A549 (cell line): Measurements from ENCODE around the gene CFAP46. TPM values are rescaled to one million over a fixed set of nuclear protein-coding genes. Genes with fewer than 3 reads are reported as not detected.

Experiments
- ATAC-seq, 2 experiments: fragments of 200-7000 bp in 1 of 2; fragments of >200 bp in 1 of 2; cut with Nextera tagmentation in 1 of 2; cut with Tn5 transposase in 1 of 2; 3 replicates each; pipeline versions ENCODE4 v1.8.0 to v1.9.1; 2018 to 2020; ENCODE audit warnings: mild to moderate bottlenecking in 1 of 2, moderate library complexity in 1 of 2
- CTCF ChIA-PET: fragments of 300-600 bp; sonication (Branson Sonifier 250); formaldehyde crosslinking; extraction: SDS; loops from one replicate; lab custom pipeline; 2021; ENCODE audit warnings: antibody characterized with exemption, inconsistent platforms; lab: Yijun Ruan, JAX
- POLR2A ChIA-PET: fragments of 350-600 bp; formaldehyde crosslinking; extraction: SDS; loops from one replicate; lab custom pipeline; 2021; ENCODE audit warnings: antibody characterized with exemption, inconsistent platforms; lab: Yijun Ruan, JAX
- DNase-seq, 2 experiments: peaks; one replicate each; pipeline versions ENCODE4 v3.0.0 to v3.0.0-alpha.2; 2011 to 2016; ENCODE audit warnings: low read depth in 1 of 2, low spot score in 1 of 2
- FAIRE-seq: peaks from 2 replicates; lab custom pipeline; 2011; peaks lifted over from hg19 to GRCh38; lab: Jason Lieb, UNC
- H3K27ac ChIP-seq, 2 experiments: fragments of >200 bp; sonication (Bioruptor Twin); formaldehyde crosslinking; 3 replicates each; pipeline ENCODE4 v1.5.1; 2016 to 2017
- H3K4me1 ChIP-seq: fragments of >200 bp; sonication (Bioruptor Twin); formaldehyde crosslinking; 3 replicates; pipeline ENCODE4 v1.6.1; 2016
- H3K4me2 ChIP-seq: fragments of >200 bp; sonication (Bioruptor Twin); formaldehyde crosslinking; 3 replicates; pipeline ENCODE4 v1.6.1; 2016
- H3K4me3 ChIP-seq: fragments of >200 bp; sonication (Bioruptor Twin); formaldehyde crosslinking; 3 replicates; pipeline ENCODE4 v1.5.1; 2016
- H3K9me3 ChIP-seq: fragments of >200 bp; sonication (Bioruptor Twin); formaldehyde crosslinking; 3 replicates; pipeline ENCODE4 v1.6.1; 2016
- BCL3 ChIP-seq: fragments of >200 bp; sonication (Bioruptor Twin); formaldehyde crosslinking; IDR thresholded peaks from 3 replicates; pipeline ENCODE4 v1.6.1; 2016
- CBX8 ChIP-seq: fragments of 200-600 bp; sonication (generic); IDR thresholded peaks from 2 replicates; pipeline ENCODE4 v1.6.1; 2016
- CEBPB ChIP-seq, 2 experiments: fragments of >200 bp in 1 of 2; sonication (Bioruptor Twin) in 1 of 2; formaldehyde crosslinking in 1 of 2; IDR thresholded peaks; 2 replicates each; pipeline ENCODE4 v1.6.1; 2012 to 2016
- EHF ChIP-seq: fragments of 250-450 bp; sonication (Bioruptor Pico); IDR thresholded peaks from 2 replicates; pipeline ENCODE4 v1.5.0; 2020; ENCODE audit warnings: mild to moderate bottlenecking
- EHMT2 ChIP-seq: fragments of 200-600 bp; sonication (generic); IDR thresholded peaks from 2 replicates; pipeline ENCODE4 v1.6.1; 2016; ENCODE audit warnings: antibody characterized with exemption, low read depth, mild to moderate bottlenecking, moderate library complexity
- ESRRA ChIP-seq: fragments of 150-350 bp; IDR thresholded peaks from 2 replicates; pipeline ENCODE4 v1.6.1; 2014; ENCODE audit warnings: mild to moderate bottlenecking, low read length, borderline replicate concordance
- FOXS1 ChIP-seq: fragments of 250-450 bp; sonication (Bioruptor Pico); IDR thresholded peaks from 2 replicates; pipeline ENCODE4 v1.5.0; 2020; ENCODE audit warnings: mild to moderate bottlenecking, moderate library complexity
- HEYL ChIP-seq: fragments of 250-450 bp; sonication (Bioruptor Pico); IDR thresholded peaks from 2 replicates; pipeline ENCODE4 v1.8.0; 2021; ENCODE audit warnings: mild to moderate bottlenecking, moderate library complexity
- HMGXB4 ChIP-seq: fragments of 250-450 bp; sonication (Bioruptor Pico); IDR thresholded peaks from 2 replicates; pipeline ENCODE4 v1.5.0; 2021; ENCODE audit warnings: mild to moderate bottlenecking, moderate library complexity, borderline replicate concordance
- HOXA7 ChIP-seq: fragments of 250-450 bp; sonication (Bioruptor Pico); IDR thresholded peaks from 2 replicates; pipeline ENCODE4 v1.5.0; 2020; ENCODE audit warnings: mild to moderate bottlenecking, moderate library complexity
- JUNB ChIP-seq: fragments of >200 bp; sonication (Bioruptor Twin); formaldehyde crosslinking; IDR thresholded peaks from 2 replicates; pipeline ENCODE4 v1.6.1; 2016
- MAFK ChIP-seq: fragments of 450-650 bp; IDR thresholded peaks from 2 replicates; pipeline ENCODE4 v1.6.1; 2014; ENCODE audit not compliant: partially characterized antibody
- NPAS2 ChIP-seq: fragments of 250-450 bp; sonication (Bioruptor Pico); IDR thresholded peaks from 2 replicates; pipeline ENCODE4 v1.8.0; 2022; ENCODE audit warnings: mild to moderate bottlenecking, moderate library complexity, borderline replicate concordance
- POLR2AphosphoS2 ChIP-seq: conservative IDR thresholded peaks from 2 replicates; pipeline ENCODE4 v1.6.1; 2012; ENCODE audit warnings: low read length, improper control_type of control experiment, inconsistent platforms
- SREBF2 ChIP-seq: fragments of 450-650 bp; IDR thresholded peaks from 2 replicates; pipeline ENCODE4 v1.6.1; 2014; ENCODE audit warnings: mild to moderate bottlenecking, moderate library complexity
- USF2 ChIP-seq: fragments of 450-650 bp; IDR thresholded peaks from 2 replicates; pipeline ENCODE4 v1.6.1; 2014; ENCODE audit warnings: antibody characterized with exemption
- ZSCAN20 ChIP-seq: fragments of 250-450 bp; sonication (Bioruptor Pico); IDR thresholded peaks from 2 replicates; pipeline ENCODE4 v1.8.0; 2022; ENCODE audit warnings: mild to moderate bottlenecking, moderate library complexity
- WGBS: methylation state at CpG from one replicate; pipeline ENCODE4 v1.1.6; 2017; ENCODE audit errors: missing lambda C conversion rate; 5-methylcytosine and 5-hydroxymethylcytosine counted together
- polyA plus RNA-seq, 4 experiments: library from polyadenylated mRNA; depleted of rRNA in 3 of 4; stranded (reverse); fragments of >200 nt; fragmentation: RNase III in 1 of 4; extraction: RNeasy Plus Mini Kit Qiagen cat#74134 plus additional on column Dnase treatment in 1 of 4; gene quantifications; 2 replicates in 3 of 4; 3 replicates in 1 of 4; pipeline ENCODE4 v1.2.3, GENCODE V29; 2011 to 2017
- TF ChIP-seq, protein P1 (sequence below): fragments of 200-600 bp; sonication (generic); IDR thresholded peaks from 2 replicates; pipeline ENCODE4 v1.6.1; 2016; ENCODE audit warnings: antibody characterized with exemption, mild to moderate bottlenecking, moderate library complexity
- TF ChIP-seq, protein P2 (sequence below): fragments of 150-350 bp; IDR thresholded peaks from 2 replicates; pipeline ENCODE4 v1.6.1; 2014; ENCODE audit warnings: low read depth, mild to moderate bottlenecking, low read length
- TF ChIP-seq, protein P3 (sequence below): IDR thresholded peaks from 2 replicates; pipeline ENCODE4 v1.6.1; 2012
- TF ChIP-seq, protein P4 (sequence below): fragments of >200 bp; sonication (Bioruptor Twin); formaldehyde crosslinking; IDR thresholded peaks from 2 replicates; pipeline ENCODE4 v1.6.1; 2016

CFAP46 gene
- polyA plus RNA-seq, 2 of the 4 experiments (the other 2 are of a cell fraction) = 0.88 to 1.8 TPM

DNA sequence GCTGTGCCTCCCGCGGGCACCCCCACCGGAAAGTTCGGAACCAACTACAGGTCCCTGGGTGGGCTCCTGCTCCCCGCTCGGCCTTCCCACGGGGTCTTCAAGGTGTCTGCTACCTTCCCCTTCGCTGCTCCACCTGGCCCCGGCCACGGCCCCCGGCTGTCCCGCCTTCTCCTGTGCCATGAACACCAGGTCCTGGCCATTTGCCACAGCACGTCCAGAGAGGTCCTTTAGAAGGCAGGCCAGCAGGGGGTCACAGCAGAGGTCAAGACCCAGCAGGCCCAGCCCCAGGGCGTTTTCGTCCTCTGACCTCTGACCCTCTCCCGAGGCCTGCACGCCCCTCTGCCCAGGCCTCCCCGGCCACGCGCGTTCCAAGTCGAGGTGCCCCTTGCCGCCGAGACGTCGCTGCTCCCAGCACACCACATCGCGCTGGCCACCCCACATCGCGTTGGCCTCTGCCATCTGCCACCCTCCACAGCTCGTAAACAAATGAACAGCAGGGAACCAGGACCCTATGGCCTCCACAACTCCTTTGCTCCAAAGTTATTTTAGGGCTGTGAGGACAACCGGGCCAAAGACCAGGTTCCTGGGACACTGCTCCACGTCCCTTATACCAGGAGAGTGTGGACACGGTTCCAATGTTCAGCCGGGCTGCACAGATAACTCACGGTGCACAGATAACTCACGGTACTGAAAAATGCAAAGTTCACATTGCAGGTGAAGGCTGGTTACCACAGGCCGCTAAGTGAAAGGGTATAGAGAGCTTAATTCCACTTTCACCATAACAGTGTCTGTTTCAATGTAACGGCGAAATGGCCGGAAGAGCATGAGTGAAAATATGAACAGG lies 74.3 kb downstream of the CFAP46 start:
- Histone ChIP-seq H3K9me3 (peaks cover 8% of the 10 kb centered on the region; the same call in 1 of the 3 replicates), H3K4me3 (no peak overlapping the region), H3K27ac (no peak overlapping the region), H3K4me2 (no peak overlapping the region), H3K4me1 (no peaks in the 10 kb centered on the region)
- FAIRE-seq (no peak), ATAC-seq (no peak), DNase-seq (no peak)
- no peak for TF ChIP-seq BCL3
- no peak for TF ChIP-seq CEBPB (IDR thresholded peaks at IDR 0.05)
- no peak for TF ChIP-seq NPAS2 (CRISPR knock-in tag)
- WGBS = 63% methylated on average over 35 of the region's 41 CpGs
- ChIA-PET POLR2A (no interaction called here), CTCF (interaction anchor here (1.4 kb wide), 1 partner anchor 17 kb away, joined by 3 read pairs; no protein-coding TSS in a partner anchor)

DNA sequence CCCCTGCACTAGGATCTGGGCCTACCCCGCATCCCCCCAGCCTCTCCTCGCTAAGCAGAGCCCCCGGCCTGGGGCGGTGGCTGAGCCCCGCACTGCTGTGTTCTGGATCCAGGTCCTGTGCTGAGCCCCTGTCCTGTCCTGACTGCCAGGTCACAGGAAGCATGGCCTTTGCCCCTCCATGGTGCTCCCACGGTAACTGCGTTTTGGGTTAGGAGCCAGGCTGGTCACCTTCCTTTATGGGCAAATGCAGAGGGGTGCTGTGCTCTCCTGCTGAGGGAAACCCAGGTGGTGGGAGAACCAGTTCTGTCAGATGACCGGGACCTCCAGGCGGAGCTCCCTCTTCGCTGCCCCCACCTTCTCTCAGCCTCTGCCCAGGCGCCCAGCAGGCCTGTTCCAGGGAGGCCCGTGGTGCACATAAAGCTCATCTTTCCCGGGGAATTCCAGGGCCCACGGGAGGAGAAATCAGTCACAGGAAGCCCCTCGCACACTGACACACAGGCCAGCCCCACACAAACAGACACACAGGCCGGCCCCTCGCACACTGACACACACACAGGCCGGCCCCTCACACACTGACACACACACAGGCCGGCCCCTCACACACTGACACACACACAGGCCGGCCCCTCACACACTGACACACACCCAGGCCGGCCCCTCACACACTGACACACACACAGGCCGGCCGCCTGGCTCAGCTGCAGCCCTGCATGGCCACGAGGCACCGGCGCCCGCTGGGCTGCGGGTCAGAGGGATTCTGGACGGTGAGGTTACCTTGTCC lies 75.6 kb downstream of the CFAP46 start:
- ATAC-seq (no peak), FAIRE-seq (no peak), DNase-seq (no peak)
- Histone ChIP-seq H3K27ac (no peak overlapping the region), H3K4me2 (no peak overlapping the region), H3K4me1 (no peaks in the 10 kb centered on the region), H3K4me3 (no peak overlapping the region), H3K9me3 (peaks cover 8% of the 10 kb centered on the region; the same call in 1 of the 3 replicates)
- ChIA-PET CTCF (interaction anchor here (1.4 kb wide), 1 partner anchor 18 kb away, joined by 3 read pairs; no protein-coding TSS in a partner anchor), POLR2A (no interaction called here)
- 67% methylated on average over 11 of the region's 29 CpGs for WGBS
- TF ChIP-seq CBX8 (no peak), FOXS1 (CRISPR knock-in tag) (no peak), ZSCAN20 (CRISPR knock-in tag) (no peak), HEYL (CRISPR knock-in tag) (no peak), JUNB (no peak), EHF (CRISPR knock-in tag) (no peak), ESRRA (no peak), HMGXB4 (no peak), HOXA7 (CRISPR knock-in tag) (no peak), EHMT2 (no peak), MAFK (no peak), SREBF2 (no peak), POLR2AphosphoS2 (no peak), USF2 (no peak)
- TF ChIP-seq, protein P1, sequence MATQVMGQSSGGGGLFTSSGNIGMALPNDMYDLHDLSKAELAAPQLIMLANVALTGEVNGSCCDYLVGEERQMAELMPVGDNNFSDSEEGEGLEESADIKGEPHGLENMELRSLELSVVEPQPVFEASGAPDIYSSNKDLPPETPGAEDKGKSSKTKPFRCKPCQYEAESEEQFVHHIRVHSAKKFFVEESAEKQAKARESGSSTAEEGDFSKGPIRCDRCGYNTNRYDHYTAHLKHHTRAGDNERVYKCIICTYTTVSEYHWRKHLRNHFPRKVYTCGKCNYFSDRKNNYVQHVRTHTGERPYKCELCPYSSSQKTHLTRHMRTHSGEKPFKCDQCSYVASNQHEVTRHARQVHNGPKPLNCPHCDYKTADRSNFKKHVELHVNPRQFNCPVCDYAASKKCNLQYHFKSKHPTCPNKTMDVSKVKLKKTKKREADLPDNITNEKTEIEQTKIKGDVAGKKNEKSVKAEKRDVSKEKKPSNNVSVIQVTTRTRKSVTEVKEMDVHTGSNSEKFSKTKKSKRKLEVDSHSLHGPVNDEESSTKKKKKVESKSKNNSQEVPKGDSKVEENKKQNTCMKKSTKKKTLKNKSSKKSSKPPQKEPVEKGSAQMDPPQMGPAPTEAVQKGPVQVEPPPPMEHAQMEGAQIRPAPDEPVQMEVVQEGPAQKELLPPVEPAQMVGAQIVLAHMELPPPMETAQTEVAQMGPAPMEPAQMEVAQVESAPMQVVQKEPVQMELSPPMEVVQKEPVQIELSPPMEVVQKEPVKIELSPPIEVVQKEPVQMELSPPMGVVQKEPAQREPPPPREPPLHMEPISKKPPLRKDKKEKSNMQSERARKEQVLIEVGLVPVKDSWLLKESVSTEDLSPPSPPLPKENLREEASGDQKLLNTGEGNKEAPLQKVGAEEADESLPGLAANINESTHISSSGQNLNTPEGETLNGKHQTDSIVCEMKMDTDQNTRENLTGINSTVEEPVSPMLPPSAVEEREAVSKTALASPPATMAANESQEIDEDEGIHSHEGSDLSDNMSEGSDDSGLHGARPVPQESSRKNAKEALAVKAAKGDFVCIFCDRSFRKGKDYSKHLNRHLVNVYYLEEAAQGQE = no peak
- TF ChIP-seq, protein P2, sequence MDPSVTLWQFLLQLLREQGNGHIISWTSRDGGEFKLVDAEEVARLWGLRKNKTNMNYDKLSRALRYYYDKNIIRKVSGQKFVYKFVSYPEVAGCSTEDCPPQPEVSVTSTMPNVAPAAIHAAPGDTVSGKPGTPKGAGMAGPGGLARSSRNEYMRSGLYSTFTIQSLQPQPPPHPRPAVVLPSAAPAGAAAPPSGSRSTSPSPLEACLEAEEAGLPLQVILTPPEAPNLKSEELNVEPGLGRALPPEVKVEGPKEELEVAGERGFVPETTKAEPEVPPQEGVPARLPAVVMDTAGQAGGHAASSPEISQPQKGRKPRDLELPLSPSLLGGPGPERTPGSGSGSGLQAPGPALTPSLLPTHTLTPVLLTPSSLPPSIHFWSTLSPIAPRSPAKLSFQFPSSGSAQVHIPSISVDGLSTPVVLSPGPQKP = no peak
- TF ChIP-seq, protein P3, sequence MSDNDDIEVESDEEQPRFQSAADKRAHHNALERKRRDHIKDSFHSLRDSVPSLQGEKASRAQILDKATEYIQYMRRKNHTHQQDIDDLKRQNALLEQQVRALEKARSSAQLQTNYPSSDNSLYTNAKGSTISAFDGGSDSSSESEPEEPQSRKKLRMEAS = no peak
- TF ChIP-seq, protein P4, sequence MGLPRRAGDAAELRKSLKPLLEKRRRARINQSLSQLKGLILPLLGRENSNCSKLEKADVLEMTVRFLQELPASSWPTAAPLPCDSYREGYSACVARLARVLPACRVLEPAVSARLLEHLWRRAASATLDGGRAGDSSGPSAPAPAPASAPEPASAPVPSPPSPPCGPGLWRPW = no peak
